GM15510 (cell line): ENCODE measurements around the gene ME3.

Experiments
- POLR2A ChIP-seq: IDR thresholded peaks from 3 replicates; pipeline ENCODE4 v1.6.1; 2011; ENCODE audit warnings: borderline replicate concordance; ENCODE audit not compliant: insufficient read length; ENCODE audit errors: extremely low read depth

ME3 gene

DNA sequence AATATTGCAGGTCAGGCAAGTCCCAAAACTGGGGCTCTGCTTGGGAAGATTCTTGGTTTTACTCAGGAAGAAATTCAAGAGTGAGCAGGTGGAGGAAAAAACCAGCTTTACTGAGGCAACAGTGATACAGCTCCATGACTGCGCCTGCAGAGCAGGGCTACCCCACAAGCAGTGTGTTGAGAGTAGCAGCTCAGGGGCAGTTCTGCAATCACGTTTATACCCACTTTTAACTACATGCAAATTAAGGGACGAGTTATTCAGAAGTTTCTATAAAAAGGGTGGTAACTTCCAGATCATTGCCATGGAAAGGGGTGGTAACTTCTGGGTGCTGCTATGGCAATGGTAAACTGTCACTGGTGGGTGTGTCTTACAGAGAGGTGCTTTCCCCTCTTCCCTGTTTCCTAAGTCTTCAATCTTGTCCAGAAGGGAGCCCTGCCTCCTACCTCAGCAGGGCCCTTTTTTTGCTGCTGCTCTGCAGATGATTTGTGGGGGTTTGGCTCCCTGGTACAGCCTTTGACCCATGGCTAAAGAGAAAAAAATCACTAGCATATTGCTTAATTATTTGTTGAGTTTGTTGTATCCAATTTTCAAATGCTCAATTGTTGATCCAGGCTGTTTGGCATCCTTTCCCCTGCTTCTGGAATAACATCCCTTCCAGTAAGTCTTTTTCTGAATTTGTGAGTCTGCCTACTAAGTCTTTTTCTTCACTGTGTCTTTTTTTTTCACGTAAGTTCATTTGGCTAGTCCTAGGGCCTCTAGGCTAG, 30.0 kb upstream of the ME3 start:
- no peak for TF ChIP-seq POLR2A

DNA sequence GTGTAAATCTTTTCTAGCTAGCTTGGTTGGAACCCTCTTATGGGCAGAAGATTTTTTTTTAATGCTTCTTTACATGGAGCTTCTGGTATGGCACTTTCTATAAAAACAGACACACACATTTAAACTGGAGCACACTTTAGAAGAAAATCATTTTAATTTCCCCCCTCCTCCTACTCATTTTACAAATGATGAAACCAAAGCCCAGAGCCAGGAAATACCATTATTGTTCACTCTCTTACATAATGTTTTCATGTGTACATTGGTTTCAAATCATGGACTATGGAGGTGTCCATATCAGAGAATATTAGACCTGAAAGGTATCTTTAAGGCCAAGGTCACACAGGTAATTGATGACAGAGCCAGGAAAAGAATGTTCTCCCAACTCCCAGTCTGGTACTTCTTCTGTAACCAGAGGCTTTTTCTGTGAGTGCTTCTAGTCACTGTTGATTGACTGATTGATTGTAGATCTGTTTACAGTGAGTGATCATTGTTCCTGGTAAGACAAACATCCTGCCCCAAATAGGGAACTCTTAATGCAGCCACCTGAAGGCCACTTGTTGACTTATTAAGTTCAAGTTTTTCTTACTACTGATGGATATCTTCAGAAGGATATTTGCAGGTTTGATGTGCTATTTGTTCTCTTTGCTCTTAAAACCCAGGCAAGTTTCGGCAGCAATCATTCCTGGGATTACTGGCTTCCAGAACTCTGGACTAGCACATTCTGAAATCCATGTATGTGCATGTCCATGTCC, 26.8 kb upstream of the ME3 start:
- no peak for TF ChIP-seq POLR2A

DNA sequence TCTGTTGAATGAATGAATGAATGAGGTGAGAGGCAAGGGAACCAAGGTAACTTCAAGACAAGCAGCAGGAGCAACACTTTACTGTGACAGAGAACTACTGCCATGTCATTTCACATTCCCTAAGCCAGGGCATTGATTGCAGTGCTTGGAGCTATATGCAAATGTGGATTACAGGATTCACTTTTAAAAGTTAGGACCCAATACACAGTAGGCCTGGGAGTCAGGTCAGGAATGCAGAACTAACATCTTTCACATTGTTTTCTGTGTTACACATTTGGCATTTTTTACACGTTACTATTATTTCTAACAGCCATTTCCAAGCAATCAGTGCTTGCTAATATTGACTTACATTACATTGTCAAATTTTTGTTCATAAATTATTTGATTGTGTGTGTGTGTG, 26.2 kb upstream of the ME3 start:
- no peak for TF ChIP-seq POLR2A

DNA sequence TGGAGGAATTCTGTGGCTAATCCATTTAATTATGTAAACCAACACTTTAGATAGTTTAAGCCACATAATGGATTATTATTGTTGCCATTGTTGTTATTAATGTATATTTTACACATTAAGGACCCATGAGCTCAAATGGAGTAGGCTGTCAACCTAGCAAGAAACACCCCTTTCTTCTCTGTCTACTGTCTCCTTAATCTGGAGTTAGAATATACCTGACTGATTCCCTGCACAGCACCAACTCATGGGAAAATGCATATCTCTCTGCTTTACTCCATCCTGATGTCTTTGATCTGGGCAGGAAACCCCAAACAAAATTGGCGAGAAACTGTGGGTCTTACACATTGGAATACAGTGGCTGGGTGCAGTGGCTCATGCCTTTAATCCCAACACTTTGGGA, 24.0 kb upstream of the ME3 start:
- no peak for TF ChIP-seq POLR2A

DNA sequence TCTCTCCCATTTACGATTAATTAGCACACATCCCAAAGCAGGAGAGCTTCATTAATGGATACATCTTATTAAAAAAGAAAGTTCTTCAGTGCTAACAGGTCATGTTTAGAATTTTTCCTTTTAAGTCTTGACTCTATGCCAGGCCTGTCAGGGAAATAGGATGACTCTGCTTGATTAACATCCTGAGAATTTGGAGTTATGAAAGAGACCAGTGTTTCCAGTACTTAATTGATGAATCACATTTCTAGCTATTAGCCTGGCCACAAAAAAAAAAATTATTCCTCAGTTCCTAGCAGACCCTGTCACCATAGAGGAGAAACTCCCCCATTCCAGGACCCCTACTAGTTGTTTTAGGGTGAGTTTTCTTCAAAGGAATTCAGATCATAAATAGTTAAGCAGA, 23.6 kb upstream of the ME3 start:
- TF ChIP-seq POLR2A: no peak

DNA sequence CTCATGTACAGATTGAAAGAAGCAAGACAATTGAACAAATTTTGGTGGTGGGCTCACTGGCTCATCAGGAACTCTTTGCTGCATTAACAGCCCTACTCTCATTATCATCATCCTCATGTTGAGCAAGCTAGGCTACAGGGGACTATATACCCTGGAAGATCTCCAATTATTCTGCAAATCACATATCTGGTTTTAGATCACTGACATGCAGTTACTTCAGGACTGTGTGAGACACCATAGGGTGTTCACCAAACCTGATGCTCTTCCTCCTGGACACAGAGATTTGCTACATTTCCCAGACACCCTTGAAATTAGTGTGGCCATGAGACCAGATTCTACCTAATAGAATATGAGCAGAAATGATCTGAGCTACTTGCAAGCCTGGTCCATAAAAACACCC, 23.0 kb upstream of the ME3 start:
- TF ChIP-seq POLR2A: no peak

DNA sequence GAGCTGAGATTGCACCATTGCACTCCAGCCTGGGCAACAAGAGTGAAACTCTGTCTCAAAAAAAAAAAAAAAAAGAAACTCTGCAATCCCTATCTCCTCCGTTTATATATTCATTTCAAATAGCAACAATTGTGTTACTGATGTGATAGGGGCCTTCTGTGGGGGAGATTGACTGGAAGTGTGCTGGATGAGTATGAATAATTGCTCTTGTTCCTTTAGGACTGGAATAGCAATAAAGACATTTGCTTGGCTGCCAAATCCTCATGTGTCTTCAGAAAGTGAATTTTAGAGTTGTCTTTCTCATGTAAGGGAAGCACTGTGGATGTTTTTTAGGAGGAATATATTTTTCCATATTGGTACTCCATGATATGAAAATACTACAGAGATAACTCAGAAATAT, 21.1 kb upstream of the ME3 start:
- no peak for TF ChIP-seq POLR2A

DNA sequence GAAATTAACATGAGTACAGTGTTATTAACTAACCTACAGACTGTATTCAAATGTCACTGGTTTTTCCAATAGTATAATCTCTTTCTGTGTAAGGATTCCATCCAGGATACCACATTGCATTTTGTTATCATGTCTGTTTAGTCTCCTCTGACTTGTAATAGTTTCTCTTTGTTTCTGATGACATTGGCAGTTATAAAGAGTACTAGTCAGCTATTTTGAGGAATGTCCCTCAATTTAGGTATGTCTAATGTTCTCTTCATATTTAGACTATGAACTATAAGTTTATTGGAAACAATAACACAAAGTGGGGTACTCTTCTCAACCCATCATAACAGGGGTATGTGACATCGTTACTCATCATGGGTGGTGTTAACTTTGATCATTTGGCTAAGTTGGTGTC, 20.3 kb upstream of the ME3 start:
- TF ChIP-seq POLR2A: no peak

DNA sequence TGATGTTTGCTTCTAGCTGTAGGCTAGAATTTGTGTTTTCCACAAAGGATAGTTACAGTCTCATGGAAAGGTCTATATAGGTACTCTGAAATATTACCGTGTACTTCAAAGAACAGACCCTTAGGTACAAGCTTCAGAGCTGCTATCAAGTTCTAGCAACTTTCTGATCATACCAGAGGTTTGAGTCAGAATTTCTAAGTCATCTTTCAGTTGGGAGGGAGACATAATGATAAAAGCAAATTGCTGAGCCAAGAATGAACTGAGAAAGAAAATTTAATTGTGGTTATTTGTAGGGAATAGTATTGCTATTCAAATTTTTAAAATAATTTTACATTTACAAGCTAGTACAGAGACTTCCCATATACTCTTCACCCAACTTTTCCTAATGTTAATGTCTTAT, 19.9 kb upstream of the ME3 start:
- TF ChIP-seq POLR2A: no peak

DNA sequence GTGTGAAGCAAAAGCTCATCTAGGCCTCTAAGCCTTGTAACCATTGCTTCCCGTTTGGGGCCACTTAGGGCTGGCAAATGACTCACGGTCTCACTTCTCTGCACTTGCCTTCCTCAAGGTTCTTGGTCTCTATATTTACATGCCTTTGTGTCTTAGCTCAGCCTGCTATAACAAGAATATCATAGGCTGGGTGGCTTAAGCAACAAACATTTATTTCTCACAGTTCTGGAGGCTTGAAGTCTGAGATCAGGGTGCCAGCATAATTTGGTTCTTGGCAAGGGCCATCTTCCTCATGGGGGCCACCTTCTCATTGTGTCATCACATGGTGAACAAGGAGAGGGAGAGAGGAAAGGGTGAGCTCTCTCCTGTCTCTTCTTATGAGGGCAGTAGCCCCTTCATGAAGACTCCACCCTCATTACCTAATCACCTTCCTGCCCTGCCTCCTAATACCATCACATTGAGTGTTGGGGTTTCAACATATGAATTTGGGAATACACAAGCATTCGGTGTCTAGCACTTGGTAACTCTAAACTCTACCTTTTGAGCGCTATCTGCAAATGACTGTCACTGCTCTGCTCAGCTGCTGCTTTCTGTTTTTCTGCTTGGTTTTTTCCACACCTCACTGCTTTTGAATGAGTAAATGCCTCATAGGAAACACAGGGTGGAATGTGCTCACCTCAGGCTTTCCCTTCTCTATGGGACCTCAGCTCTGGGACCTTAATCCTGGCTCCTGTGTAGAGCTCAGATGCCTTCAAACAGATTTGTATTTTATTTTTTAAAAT, 16.2 kb upstream of the ME3 start:
- TF ChIP-seq POLR2A: no peak

DNA sequence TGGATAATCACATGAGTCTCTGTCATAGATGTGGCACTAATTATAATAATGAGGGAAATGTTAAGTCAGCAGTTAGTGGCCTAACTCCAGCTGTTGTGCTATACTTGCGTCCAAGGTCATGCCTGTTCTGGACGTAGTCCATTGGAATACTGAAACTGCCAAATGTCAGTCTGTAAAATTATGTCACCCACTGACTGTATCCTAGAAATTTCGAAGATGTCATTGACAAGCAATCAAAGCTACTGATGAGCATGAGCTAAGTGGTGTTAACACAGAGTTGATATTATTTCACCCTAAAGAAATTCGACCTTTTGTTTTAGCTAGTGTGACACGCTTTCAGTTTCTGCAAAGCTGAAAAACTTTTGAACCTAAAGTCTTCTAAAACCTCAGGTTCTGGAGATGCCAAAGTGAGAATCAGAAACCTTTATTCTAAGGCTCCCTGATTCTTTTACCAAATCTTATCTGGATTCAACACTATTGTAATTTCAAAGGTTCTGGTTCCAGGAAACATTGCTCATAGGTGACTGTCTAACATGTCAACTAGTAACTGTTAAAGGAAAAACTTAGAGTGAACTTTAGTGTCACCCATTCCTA, 14.9 kb upstream of the ME3 start:
- TF ChIP-seq POLR2A: no peak

DNA sequence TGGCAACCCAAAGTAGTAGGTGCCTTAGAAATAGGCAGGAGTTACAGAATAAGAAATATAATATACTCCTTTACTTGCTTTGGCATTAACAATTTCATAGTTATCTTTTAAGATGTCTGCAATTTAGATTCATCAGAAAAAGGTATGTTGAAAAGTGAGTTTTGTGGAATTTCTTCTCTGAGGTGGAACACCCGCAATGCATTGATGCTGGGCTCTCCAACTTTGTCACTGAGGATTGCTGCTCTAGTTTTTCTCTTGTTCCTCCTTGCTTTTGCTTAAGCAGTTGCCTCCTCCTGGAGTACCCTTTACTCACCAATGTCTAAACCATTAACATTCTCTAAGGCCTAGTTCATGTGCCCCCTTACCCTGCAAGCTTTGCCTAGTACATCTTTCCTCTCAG, 14.1 kb upstream of the ME3 start:
- no peak for TF ChIP-seq POLR2A

DNA sequence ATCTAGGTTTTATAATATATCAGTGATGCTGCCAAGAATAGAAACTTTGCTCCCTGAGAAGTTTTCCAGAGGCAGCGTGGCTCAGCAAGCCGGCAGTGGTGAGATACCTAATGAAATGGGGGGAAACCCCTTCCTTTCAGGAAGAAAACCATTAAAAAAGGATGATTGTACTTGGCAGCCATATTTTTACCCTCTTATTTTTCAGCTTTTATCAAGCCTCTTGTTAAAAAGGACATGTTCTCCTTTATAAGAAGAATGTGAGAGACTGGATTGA, 9.0 kb upstream of the ME3 start:
- no peak for TF ChIP-seq POLR2A

DNA sequence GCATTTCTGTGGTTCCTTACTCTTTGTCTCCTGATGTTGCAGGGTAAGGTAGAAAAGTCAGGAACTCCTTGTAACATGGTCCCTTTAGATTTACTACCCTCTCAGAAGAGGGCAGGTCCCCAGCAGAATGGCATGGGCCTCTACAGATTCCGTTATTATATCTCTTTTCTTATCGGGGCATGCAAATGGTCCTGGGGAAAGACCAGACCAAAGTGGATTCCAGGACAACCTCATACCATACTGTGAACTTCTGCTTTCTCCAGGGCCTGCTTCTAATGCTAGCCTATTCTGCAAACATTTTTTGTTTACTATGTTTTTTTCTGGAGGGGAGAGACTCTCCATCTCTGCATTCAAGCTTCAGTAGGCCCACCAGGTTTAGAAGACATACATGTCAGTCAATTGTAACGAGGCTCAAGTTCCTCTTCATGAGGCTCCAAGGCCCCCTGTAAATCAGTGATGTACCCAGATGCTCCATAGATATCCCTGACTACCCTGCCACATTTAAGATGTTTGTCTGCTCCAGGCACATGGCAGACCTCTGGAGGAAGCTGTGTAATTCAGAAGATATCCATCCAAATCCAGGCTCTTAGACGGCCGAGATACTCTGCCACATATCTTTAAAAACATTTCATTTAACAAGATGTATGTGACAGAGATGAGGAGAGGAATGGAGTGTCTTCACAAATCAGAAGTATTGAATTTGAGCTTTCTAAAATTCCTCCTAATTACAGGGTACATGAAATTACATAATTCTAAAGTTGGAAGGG, 8.5 kb upstream of the ME3 start:
- TF ChIP-seq POLR2A: no peak

DNA sequence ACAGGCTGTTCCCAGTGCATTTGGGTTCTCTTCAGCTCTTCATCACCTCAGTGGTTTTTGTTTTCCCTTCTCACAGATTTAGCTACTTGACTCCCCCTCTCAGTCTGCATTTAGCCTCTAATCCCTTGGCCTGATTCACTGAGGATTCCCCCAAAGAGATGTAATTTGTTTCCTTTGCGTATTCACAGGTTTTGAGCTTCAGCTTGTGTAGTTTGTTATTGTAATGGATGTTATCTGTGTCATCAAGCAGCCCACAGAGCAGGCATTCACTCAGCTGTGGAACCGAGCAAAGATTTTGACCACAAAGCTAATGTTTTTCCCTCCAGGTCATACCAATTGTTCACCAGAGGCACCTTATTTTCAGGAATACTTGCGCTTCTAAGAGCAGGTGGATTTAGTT, 6.4 kb upstream of the ME3 start:
- TF ChIP-seq POLR2A: no peak
